Panc1 (cell line): ENCODE measurements around the gene ZMYM4.

Experiments used
- CTCF ChIP-seq: fragments of 450-650 bp; IDR thresholded peaks from 2 replicates; pipeline ENCODE4 v1.5.1; 2017; ENCODE audit warnings: mild to moderate bottlenecking
- POLR2AphosphoS5 ChIP-seq: IDR thresholded peaks from 2 replicates; pipeline ENCODE4 v1.6.1; 2012; ENCODE audit warnings: mild to moderate bottlenecking, low read depth, low read length, moderate library complexity
- REST ChIP-seq, 2 experiments: IDR thresholded peaks; 2 replicates each; pipeline ENCODE4 v1.6.1; 2011 to 2012; ENCODE audit warnings: low read depth in 2 of 2, control low read depth in 1 of 2, low read length in 1 of 2, mild to moderate bottlenecking in 1 of 2, moderate library complexity in 1 of 2; ENCODE audit not compliant: insufficient read depth in 1 of 2
- SIN3A ChIP-seq: IDR thresholded peaks from 2 replicates; pipeline ENCODE4 v1.6.1; 2012; ENCODE audit warnings: low read depth, mild to moderate bottlenecking, low read length, moderate library complexity, borderline replicate concordance; ENCODE audit not compliant: insufficient read depth

GRCh38 chr1:35229587-35230360 is 38.7 kb upstream of the ZMYM4 start:
- TF ChIP-seq CTCF (no peak), POLR2AphosphoS5 (no peak), REST (IDR thresholded peaks at IDR 0.05; ENCODE audit: insufficient read depth in 1 of 2, low read depth in 2 of 2, low read length in 1 of 2) (no peak), SIN3A (no peak)
